Upper lobe of left lung (tissue), 6 donors: ENCODE results near the gene TPP2. TPM values are rescaled to one million over a fixed set of nuclear protein-coding genes. Genes with fewer than 3 reads are reported as not detected.

Source experiments
- ATAC-seq, 2 donors: fragments of 200-7000 bp; cut with Tn5 transposase; one replicate each; pipeline ENCODE4 v1.9.1; 2022; ENCODE audit warnings: mild to moderate bottlenecking in 2 of 2, moderate library complexity in 2 of 2; ENCODE audit not compliant: low FRiP score in 2 of 2
- DNase-seq, 2 donors: peaks; one replicate each; pipeline ENCODE4 v3.0.0-alpha.2; 2019 to 2020
- H3K27ac ChIP-seq, 4 donors: fragments of 200-600 bp; sonication (generic); one replicate each; pipeline ENCODE4 v1.5.1; 2016 to 2019
- H3K27me3 ChIP-seq, 4 donors: fragments of 200-600 bp; sonication (generic); one replicate each; pipeline ENCODE4 v1.5.1; 2017 to 2019
- H3K36me3 ChIP-seq, 4 donors: fragments of 200-600 bp; sonication (generic); one replicate each; pipeline ENCODE4 v1.5.1; 2016 to 2019
- H3K4me1 ChIP-seq, 4 donors: fragments of 200-600 bp; sonication (generic); one replicate each; pipeline ENCODE4 v1.5.1; 2018 to 2019
- H3K4me3 ChIP-seq, 4 donors: fragments of 200-600 bp; sonication (generic); one replicate each; pipeline ENCODE4 v1.5.1; 2017 to 2019; ENCODE audit warnings: mild to moderate bottlenecking in 2 of 4, moderate library complexity in 1 of 4
- H3K9me3 ChIP-seq, 4 donors: fragments of 200-600 bp; sonication (generic); one replicate each; pipeline ENCODE4 v1.5.1; 2018 to 2019
- CTCF ChIP-seq, 6 experiments: fragments of 450-650 bp in 4 of 6; fragments of 200-600 bp in 2 of 6; sonication (generic) in 2 of 6; IDR thresholded peaks; one replicate each; pipeline ENCODE4 v1.5.1; 2016 to 2019; ENCODE audit warnings: antibody characterized with exemption in 6 of 6
- EP300 ChIP-seq, 4 donors: sonication (generic); formaldehyde crosslinking; IDR thresholded peaks; one replicate each; pipeline ENCODE4 v1.5.1; 2017; ENCODE audit warnings: antibody characterized with exemption in 4 of 4, control low read depth in 2 of 4
- POLR2A ChIP-seq, 4 donors: fragments of 450-650 bp; IDR thresholded peaks; one replicate each; pipeline ENCODE4 v1.5.1; 2016 to 2017; ENCODE audit warnings: antibody characterized with exemption in 4 of 4, mild to moderate bottlenecking in 2 of 4
- POLR2AphosphoS5 ChIP-seq, 2 donors: sonication (generic); formaldehyde crosslinking; IDR thresholded peaks; one replicate each; pipeline ENCODE4 v1.5.1; 2017; ENCODE audit warnings: antibody characterized with exemption in 2 of 2
- WGBS, 2 donors: methylation state at CpG; one replicate each; pipeline ENCODE4 v1.1.5; 2017 to 2018; 5-methylcytosine and 5-hydroxymethylcytosine counted together
- total RNA-seq, 6 donors: library from RNA; depleted of rRNA in 4 of 6; stranded (reverse); fragments of >200 nt in 4 of 6; gene quantifications; one replicate each; pipeline versions ENCODE4 v1.1.0 to v1.2.1, GENCODE V29; 2016 to 2021
- donor health status: DM: no; HTN: no; CAD: no; lungs with moderate emphysema.
- donor health status: DM: no; HTN: yes; CAD: no; lungs with severe emphysema.

TPP2 gene
- total RNA-seq, 6 donors from 2014 or later: 30.8 to 69.1 (median 41.2) TPM

- Histone ChIP-seq H3K4me3 (no peak overlapping the region), H3K9me3 (no peaks in the 10 kb centered on the region), H3K36me3 (peaks cover 5 to 29% (median 13%) of the 10 kb centered on the region in 4 donors), H3K27me3 (no peaks in the 10 kb centered on the region), H3K4me1 (peaks cover 0 to 8% (median 0%) of the 10 kb centered on the region in 4 donors), H3K27ac (no peak overlapping the region)
- TF ChIP-seq POLR2AphosphoS5 (IDR thresholded peaks at IDR 0.05) (no peak), POLR2A (IDR thresholded peaks at IDR 0.05) (no peak)
- 75 to 79% methylated on average over 4 of the region's 4 CpGs for WGBS, 2 donors
- ATAC-seq (no peak), DNase-seq (no peak)
These were observed 85.4 kb downstream of the TPP2 start for GRCh38 chr13:102682211-102682610.

GRCh38 chr13:102682727-102683126 is 85.9 kb downstream of the TPP2 start:
- no peaks in the 10 kb centered on the region for H3K27me3 ChIP-seq
- WGBS, 2 donors: 69% methylated on average over 3 of the region's 3 CpGs
- H3K9me3 ChIP-seq: no peaks in the 10 kb centered on the region
- no peak overlapping the region for H3K27ac ChIP-seq
- H3K4me3 ChIP-seq: no peak overlapping the region
- ATAC-seq: no peak
- no peak for TF ChIP-seq EP300 (IDR thresholded peaks at IDR 0.05)
- TF ChIP-seq POLR2AphosphoS5 (IDR thresholded peaks at IDR 0.05): no peak
- no peak for TF ChIP-seq CTCF (IDR thresholded peaks at IDR 0.05)
- TF ChIP-seq POLR2A (IDR thresholded peaks at IDR 0.05): no peak
- peaks cover 0 to 8% (median 0%) of the 10 kb centered on the region in 4 donors for H3K4me1 ChIP-seq
- peaks cover 5 to 24% (median 11%) of the 10 kb centered on the region in 4 donors for H3K36me3 ChIP-seq
- DNase-seq: no peak

GRCh38 chr13:102683637-102684036 is 86.9 kb downstream of the TPP2 start:
- TF ChIP-seq CTCF (IDR thresholded peaks at IDR 0.05) (no peak), POLR2AphosphoS5 (IDR thresholded peaks at IDR 0.05) (no peak), EP300 (IDR thresholded peaks at IDR 0.05) (no peak)
- WGBS, 2 donors: 64 to 83% methylated on average over 2 of the region's 2 CpGs
- Histone ChIP-seq H3K4me3 (no peak overlapping the region), H3K27me3 (no peaks in the 10 kb centered on the region), H3K36me3 (peaks cover 2 to 14% (median 6%) of the 10 kb centered on the region in 4 donors), H3K9me3 (no peaks in the 10 kb centered on the region), H3K27ac (no peak overlapping the region), H3K4me1 (peaks cover 0 to 8% (median 0%) of the 10 kb centered on the region in 4 donors)
- ATAC-seq (no peak), DNase-seq (no peak)

- TF ChIP-seq POLR2AphosphoS5 (IDR thresholded peaks at IDR 0.05) (no peak), CTCF (IDR thresholded peaks at IDR 0.05) (no peak), EP300 (IDR thresholded peaks at IDR 0.05) (no peak), POLR2A (IDR thresholded peaks at IDR 0.05) (no peak)
- 60 to 62% methylated on average over 3 of the region's 3 CpGs for WGBS, 2 donors
- Histone ChIP-seq H3K27ac (no peak overlapping the region), H3K27me3 (no peaks in the 10 kb centered on the region), H3K36me3 (no peaks in the 10 kb centered on the region), H3K9me3 (no peaks in the 10 kb centered on the region), H3K4me3 (no peak overlapping the region), H3K4me1 (no peaks in the 10 kb centered on the region)
- no peak for ATAC-seq
- DNase-seq: no peak
These were observed 89.2 kb downstream of the TPP2 start for GRCh38 chr13:102686024-102686423.

- ATAC-seq (no peak), DNase-seq (no peak)
- Histone ChIP-seq H3K36me3 (no peaks in the 10 kb centered on the region), H3K27ac (no peak overlapping the region), H3K9me3 (no peaks in the 10 kb centered on the region), H3K4me3 (no peak overlapping the region), H3K27me3 (no peaks in the 10 kb centered on the region), H3K4me1 (no peaks in the 10 kb centered on the region)
- WGBS, 2 donors: 73 to 81% methylated on average over 7 of the region's 7 CpGs
- TF ChIP-seq POLR2AphosphoS5 (IDR thresholded peaks at IDR 0.05): no peak
- TF ChIP-seq POLR2A (IDR thresholded peaks at IDR 0.05): no peak
- TF ChIP-seq EP300 (IDR thresholded peaks at IDR 0.05): no peak
- TF ChIP-seq CTCF (IDR thresholded peaks at IDR 0.05): no peak
These were observed 90.7 kb downstream of the TPP2 start for GRCh38 chr13:102687520-102687919.
